ENCODE data around the gene HDLBP.

HDLBP gene

DNA sequence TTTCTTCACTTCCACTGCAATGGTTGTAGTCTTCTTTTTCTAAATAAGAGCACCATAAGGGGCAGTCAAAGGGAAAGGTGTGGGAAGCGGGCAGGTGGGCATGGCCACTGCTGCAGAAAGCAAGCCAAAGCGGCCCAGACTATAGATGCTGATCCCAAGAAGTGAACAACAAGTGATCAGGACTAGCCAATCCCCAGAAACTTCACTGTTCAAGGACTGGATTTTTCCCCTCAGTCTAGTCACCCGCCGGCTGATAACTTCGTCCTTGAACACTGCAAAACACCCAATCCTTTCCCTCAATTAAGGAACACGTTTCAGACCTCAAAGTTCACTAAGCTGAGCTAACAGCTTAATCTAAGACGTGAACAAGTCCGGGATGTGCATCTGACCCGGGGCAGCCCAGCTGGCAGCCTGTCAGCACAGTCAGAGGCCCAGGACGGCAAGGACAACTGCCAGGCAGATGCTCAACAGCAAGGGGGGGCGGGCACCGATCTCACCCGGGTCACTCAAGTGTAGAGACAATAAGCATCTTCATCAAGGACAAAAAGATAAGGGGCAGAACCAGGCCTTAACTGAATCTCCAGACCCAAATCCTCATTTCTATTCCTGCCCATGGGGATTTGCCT lies 59.8 kb downstream of the HDLBP start:
- H3K36me3 Mint-ChIP-seq (ENCODE audit: low read depth) = peaks cover 100% of the 10 kb centered on the region
- intact Hi-C loops (cut with micrococcal nuclease) = no loop called here

DNA sequence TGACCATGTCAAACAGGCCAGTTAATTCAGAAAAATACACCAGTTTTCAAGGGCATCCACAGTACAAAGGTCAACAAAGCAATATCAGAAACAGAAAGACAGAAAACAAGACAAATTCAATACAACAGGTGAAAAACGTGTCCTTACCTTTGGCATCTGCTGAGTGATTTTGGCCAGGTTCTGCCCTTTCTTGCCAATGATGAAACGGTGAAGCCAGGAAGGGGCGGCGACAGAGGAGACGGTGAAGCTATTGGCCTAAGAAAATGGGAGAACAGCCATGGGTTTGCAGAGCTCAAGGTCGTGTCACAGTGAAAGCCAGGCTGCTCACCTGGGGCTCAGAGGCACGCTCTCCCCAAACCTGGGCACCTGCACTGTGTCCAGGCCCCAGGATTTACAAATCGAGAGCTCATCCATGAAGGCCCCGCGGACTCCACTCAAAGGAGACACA lies 60.5 kb downstream of the HDLBP start:
- intact Hi-C loops (cut with micrococcal nuclease) = no loop called here
- no peak overlapping the region for H3K27ac Mint-ChIP-seq
- peaks cover 100% of the 10 kb centered on the region for H3K36me3 Mint-ChIP-seq (ENCODE audit: low read depth)

More for the DNA sequence above, 59.8 kb downstream of the HDLBP start:
- H3K4me1 Mint-ChIP-seq (ENCODE audit: low read depth) = peaks cover 11% of the 10 kb centered on the region
- H3K27ac Mint-ChIP-seq = no peak overlapping the region
- H3K9me3 Mint-ChIP-seq = no peaks in the 10 kb centered on the region
- no peak overlapping the region for H3K4me3 Mint-ChIP-seq
- no peaks in the 10 kb centered on the region for H3K27me3 Mint-ChIP-seq

DNA sequence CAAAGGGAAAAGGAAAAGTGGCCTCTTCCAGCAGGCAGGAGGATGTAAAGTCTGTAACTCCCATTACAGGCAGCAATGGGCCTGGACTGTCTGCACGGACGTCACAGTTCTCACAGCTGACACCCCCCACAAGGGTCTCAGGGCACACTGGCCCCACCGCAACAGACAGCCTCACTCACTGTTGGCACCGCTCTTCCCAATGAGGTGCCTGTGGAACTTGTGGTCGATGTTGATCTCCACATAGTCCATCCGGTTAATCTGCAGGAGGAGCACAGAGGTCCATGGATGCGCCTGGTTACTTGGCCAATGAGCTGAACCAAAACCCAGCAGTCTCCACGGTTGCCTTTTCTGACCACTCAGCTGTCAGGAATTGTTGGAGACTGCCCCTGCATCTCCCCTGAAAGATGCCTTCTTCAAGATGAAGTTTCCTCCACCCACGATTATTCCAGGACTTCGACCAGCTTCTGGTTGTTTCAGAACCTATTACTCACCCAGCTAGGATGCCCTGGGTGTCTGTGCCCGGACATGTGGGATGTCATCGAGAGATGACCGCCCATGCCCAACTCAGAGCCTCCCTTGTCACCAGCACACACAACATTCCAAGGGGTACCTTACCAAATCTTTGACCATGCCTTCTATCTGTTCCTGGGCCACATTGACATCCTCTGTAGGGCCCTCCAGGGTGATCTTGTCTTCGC lies 62.5 kb downstream of the HDLBP start:
- no peak overlapping the region for H3K27ac Mint-ChIP-seq
- no peaks in the 10 kb centered on the region for H3K27me3 Mint-ChIP-seq
- no peaks in the 10 kb centered on the region for H3K9me3 Mint-ChIP-seq
- H3K4me1 Mint-ChIP-seq (ENCODE audit: low read depth) = no peaks in the 10 kb centered on the region
- no peak overlapping the region for H3K4me3 Mint-ChIP-seq
- intact Hi-C loops (cut with micrococcal nuclease) = no loop called here
- H3K36me3 Mint-ChIP-seq (ENCODE audit: low read depth) = peaks cover 100% of the 10 kb centered on the region

More for the DNA sequence above, 60.5 kb downstream of the HDLBP start:
- H3K4me1 Mint-ChIP-seq (ENCODE audit: low read depth) = peaks cover 11% of the 10 kb centered on the region
- H3K9me3 Mint-ChIP-seq = no peaks in the 10 kb centered on the region
- H3K4me3 Mint-ChIP-seq = no peak overlapping the region
- no peaks in the 10 kb centered on the region for H3K27me3 Mint-ChIP-seq

DNA sequence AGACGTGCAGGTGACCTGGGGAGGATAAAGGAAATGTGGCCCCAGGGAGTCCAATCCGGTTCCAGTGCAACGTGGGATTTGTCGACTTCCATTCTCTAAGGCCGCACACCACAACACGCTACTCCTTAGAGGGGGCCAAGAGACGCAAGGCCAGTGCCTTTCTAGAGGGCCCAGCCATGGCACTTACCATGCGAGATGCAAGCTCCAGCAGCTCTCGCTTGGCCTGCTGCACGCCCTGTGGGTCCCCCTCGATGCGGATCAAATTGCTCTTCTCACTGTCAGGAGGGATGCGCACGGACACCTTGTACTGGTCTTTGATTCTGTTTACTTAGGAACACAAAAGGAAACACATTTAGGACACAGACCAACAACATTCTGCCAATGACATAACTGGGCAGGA lies 65.8 kb downstream of the HDLBP start:
- intact Hi-C loops (cut with micrococcal nuclease) = no loop called here
- H3K27ac Mint-ChIP-seq = no peak overlapping the region

DNA sequence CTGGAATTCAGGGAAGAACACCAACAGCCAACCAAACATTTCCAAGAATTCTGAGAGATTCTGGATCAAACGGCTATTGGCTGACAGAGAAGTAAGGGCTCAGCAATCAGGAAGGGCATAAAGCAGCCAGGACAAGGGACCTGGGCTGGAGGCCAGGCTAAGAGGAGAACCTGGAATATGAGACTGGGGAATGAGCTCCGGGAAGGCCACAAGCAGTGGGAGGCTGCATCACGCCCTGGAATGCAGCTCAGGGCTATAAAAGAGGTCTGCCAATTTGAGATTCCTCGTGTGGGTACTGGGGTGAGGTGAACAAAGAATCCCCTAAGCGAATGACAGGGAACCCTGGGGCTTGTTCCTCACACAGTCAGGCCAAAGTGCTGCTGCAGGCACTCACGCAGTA lies 66.6 kb downstream of the HDLBP start:
- Mint-ChIP-seq H3K27ac (no peak overlapping the region), H3K4me1 (ENCODE audit: low read depth) (no peaks in the 10 kb centered on the region), H3K4me3 (no peak overlapping the region), H3K36me3 (ENCODE audit: low read depth) (peaks cover 100% of the 10 kb centered on the region), H3K27me3 (no peaks in the 10 kb centered on the region), H3K9me3 (no peaks in the 10 kb centered on the region)
- intact Hi-C loops (cut with micrococcal nuclease) = no loop called here

More for the DNA sequence above, 65.8 kb downstream of the HDLBP start:
- Mint-ChIP-seq H3K27me3 (no peaks in the 10 kb centered on the region), H3K4me1 (ENCODE audit: low read depth) (no peaks in the 10 kb centered on the region), H3K9me3 (no peaks in the 10 kb centered on the region), H3K4me3 (no peak overlapping the region), H3K36me3 (ENCODE audit: low read depth) (peaks cover 100% of the 10 kb centered on the region)

DNA sequence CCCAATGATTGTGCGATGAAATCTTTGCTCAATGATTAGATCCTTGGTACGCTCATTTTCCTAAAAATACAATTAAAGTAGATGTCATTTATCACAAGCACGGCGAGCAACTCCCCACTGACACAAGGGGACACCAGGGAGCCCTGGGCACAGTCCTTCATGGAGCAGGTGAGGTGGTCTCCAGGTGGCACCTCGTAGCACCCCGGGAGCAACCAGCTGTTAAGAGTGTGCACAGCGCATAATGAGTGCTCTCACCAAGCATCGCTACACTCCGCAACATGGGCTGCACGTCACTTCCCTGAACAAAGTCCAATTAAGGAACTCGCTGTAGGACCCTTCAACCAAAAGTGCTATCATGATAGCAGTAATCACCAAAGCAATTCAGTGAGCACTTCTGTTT lies 67.2 kb downstream of the HDLBP start:
- intact Hi-C loops (cut with micrococcal nuclease) = no loop called here
- Mint-ChIP-seq H3K36me3 (ENCODE audit: low read depth) (peaks cover 100% of the 10 kb centered on the region), H3K27ac (no peak overlapping the region), H3K4me1 (ENCODE audit: low read depth) (no peaks in the 10 kb centered on the region), H3K9me3 (no peaks in the 10 kb centered on the region), H3K4me3 (no peak overlapping the region), H3K27me3 (no peaks in the 10 kb centered on the region)

DNA sequence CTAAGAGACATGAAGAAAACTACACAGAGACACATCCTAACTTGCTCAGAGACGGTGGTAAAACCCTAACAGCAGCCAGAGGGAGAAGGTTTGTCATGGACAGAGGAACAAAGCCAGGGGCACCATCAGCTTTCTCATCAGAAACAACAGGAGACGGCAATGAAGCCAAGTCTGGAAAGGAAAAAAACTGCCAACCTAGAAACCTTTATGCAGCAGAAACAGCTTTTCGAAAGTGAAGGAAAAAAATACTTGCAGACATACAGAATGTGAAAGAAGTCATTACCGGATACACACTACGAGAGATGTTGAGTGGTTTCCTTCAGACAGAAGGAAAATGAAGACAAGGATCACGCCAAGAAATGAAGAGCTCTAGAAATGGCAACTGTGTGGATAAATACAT lies 71.1 kb downstream of the HDLBP start:
- Mint-ChIP-seq H3K27ac (no peak overlapping the region), H3K4me1 (ENCODE audit: low read depth) (no peaks in the 10 kb centered on the region), H3K27me3 (no peaks in the 10 kb centered on the region), H3K9me3 (no peaks in the 10 kb centered on the region), H3K4me3 (no peak overlapping the region), H3K36me3 (ENCODE audit: low read depth) (peaks cover 100% of the 10 kb centered on the region)
- intact Hi-C loops (cut with micrococcal nuclease) = no loop called here

DNA sequence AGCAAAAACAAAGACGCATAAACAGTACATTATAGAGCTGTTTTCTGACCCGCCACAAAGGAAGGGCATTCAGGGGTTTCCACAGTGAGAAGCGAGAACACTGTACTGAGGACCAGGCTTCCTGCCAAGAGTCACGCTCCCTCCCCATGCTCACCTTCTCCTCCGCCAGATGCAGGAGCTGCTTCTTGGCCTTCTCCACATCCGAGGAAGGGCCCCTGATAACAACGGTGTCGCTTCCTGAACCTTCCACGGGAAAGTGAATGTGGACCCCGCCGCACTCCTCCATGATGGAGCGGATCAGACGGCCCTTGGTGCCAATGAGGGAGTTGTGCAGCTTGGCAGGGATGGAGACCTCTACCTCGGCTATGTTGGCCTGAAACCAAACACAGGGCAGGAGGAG lies 73.2 kb downstream of the HDLBP start:
- no peak overlapping the region for H3K27ac Mint-ChIP-seq
- peaks cover 100% of the 10 kb centered on the region for H3K36me3 Mint-ChIP-seq (ENCODE audit: low read depth)
- no peaks in the 10 kb centered on the region for H3K27me3 Mint-ChIP-seq
- intact Hi-C loops (cut with micrococcal nuclease) = no loop called here
- H3K4me3 Mint-ChIP-seq = no peak overlapping the region
- no peaks in the 10 kb centered on the region for H3K9me3 Mint-ChIP-seq
- H3K4me1 Mint-ChIP-seq (ENCODE audit: low read depth) = no peaks in the 10 kb centered on the region

DNA sequence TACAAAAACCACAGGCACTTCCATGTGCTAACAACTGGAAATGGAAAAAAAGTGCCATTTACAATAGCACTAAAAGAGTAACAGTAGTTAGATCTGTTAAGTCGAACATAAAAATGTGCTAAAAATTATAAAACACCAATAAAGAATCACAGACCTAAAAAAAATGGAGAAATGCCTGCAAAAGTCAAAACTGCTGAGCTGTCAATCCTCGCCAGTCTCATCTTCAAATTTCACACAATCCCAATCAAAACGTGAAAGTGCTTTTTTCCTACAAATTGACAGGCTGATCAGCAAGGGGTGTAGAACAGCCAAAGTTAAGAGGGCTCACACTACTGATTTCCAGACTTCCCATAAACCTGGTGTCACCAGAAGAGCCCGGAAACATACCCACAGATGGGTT lies 73.8 kb downstream of the HDLBP start:
- Mint-ChIP-seq H3K27ac (no peak overlapping the region), H3K4me3 (no peak overlapping the region), H3K36me3 (ENCODE audit: low read depth) (peaks cover 100% of the 10 kb centered on the region), H3K9me3 (no peaks in the 10 kb centered on the region), H3K4me1 (ENCODE audit: low read depth) (no peaks in the 10 kb centered on the region), H3K27me3 (no peaks in the 10 kb centered on the region)
- intact Hi-C loops (cut with micrococcal nuclease) = no loop called here

DNA sequence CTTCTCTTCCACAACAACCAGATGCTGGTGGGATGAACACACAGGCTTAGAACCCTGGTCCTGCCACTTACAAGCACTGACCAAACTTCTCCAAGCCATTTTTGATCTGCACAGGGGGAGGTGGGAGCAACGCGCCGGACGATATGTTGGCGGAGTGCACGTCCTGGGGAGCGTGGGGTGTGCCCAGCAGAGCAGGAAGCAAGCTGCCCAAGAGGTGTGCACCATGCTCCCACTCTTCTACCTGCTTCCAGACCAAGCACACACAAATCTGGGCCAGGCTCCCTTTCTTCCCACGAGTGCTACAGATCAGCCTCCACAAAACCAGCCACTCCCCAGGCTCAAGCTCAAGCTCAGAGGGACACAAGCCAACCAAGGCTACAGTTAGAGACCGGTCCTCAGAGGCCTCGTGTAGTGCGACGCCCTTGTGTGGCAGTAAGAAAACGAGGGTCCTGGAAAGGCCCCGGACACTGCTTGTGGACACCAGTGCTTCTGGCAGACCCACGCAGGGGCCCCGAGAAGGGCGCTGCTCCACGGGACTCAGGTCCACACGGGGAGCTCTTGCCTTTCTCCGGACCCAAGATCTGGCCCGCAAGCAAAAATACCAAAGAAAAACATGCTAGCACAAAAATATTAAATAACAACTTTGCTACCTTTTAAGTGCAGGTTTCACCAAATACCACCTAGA lies 75.0 kb downstream of the HDLBP start:
- H3K9me3 Mint-ChIP-seq = no peaks in the 10 kb centered on the region
- no peak overlapping the region for H3K4me3 Mint-ChIP-seq
- no peaks in the 10 kb centered on the region for H3K4me1 Mint-ChIP-seq (ENCODE audit: low read depth)
- no peaks in the 10 kb centered on the region for H3K27me3 Mint-ChIP-seq
- no peak overlapping the region for H3K27ac Mint-ChIP-seq
- H3K36me3 Mint-ChIP-seq (ENCODE audit: low read depth) = peaks cover 100% of the 10 kb centered on the region
- intact Hi-C loops (cut with micrococcal nuclease) = no loop called here

DNA sequence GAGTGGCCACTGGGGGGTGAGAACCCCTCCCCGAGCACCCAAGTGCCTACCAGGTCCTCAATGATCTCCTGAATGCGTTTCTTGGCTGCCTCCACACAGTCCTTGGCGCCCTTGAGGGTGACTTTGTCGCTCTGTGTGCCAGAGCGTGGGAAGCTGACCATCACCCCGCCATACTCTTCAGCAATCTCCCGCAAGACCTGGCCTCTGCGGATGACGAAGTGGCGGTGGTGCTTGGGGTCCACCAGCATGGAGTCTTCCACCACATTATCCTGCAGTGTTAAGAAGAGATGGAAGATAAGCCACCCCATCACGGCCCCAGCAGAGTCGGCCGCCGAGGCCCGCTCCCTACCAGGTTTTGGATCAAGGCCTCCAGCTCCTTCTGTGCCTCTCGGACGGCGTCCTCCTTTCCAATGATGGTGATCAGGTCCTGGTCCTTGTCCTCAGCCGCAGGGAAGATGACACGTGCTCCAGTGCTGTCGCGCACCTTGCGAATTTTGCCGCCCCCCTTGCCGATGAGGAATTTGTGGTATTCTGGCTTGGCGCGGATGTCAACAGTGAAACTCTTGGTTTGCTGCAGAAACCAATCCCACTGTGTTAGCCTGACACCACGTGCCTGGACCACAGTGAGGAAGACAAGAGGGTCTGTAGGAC lies 75.8 kb downstream of the HDLBP start:
- H3K9me3 Mint-ChIP-seq = no peaks in the 10 kb centered on the region
- no peak overlapping the region for H3K4me3 Mint-ChIP-seq
- no peaks in the 10 kb centered on the region for H3K27me3 Mint-ChIP-seq
- H3K27ac Mint-ChIP-seq = no peak overlapping the region
- H3K36me3 Mint-ChIP-seq (ENCODE audit: low read depth) = peaks cover 100% of the 10 kb centered on the region
- H3K4me1 Mint-ChIP-seq (ENCODE audit: low read depth) = no peaks in the 10 kb centered on the region
- intact Hi-C loops (cut with micrococcal nuclease) = no loop called here

DNA sequence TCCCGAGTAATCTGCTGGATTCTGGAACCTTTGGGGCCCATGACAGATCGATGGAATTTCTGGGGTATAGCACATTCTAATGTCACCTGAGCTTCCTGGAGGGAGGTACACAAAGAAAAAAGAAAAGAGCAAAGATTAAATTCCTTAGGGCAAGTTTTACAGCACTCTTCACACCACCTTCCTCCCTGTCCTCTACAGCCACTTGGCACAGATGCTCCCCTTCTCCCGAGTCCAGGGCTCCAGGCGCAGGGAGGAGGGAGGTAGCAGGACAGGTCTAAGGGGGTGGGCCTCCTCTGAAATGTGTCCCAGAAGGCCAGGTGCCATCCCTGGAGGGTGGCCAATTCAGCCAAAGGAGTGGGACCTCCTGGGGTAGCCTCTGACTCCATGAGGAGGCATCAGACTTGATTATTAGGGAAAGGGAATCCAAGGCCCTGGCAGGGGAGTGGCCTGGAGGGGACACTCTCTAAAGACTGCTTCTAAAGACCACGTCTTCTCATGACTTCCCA lies 76.7 kb downstream of the HDLBP start:
- Mint-ChIP-seq H3K4me1 (ENCODE audit: low read depth) (peaks cover under 1% of the 10 kb centered on the region), H3K9me3 (no peaks in the 10 kb centered on the region), H3K27ac (no peak overlapping the region), H3K4me3 (no peak overlapping the region), H3K27me3 (no peaks in the 10 kb centered on the region), H3K36me3 (ENCODE audit: low read depth) (peaks cover 100% of the 10 kb centered on the region)
- intact Hi-C loops (cut with micrococcal nuclease) = no loop called here

DNA sequence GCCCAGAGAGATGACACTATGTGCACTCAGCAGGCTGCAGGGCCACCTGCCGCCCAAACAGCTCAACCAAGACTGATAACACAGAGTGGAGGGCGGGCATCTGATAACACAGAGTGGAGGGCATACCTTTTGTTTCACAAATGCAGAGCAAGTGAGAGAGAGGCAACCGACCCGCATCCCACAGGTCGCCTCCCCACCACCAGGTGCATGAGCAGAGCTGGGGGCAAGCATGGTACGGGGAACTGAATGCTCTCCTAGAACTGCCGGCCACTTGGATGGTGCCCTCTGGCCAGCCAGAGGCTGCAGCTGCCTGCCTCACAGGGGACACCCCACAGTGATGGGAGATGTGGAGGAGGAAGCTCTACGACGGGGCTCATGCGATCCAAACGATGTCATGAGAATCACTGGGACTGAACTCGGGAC lies 77.5 kb downstream of the HDLBP start:
- intact Hi-C loops (cut with micrococcal nuclease) = no loop called here
- Mint-ChIP-seq H3K36me3 (ENCODE audit: low read depth) (peaks cover 100% of the 10 kb centered on the region), H3K27me3 (no peaks in the 10 kb centered on the region), H3K9me3 (no peaks in the 10 kb centered on the region), H3K4me1 (ENCODE audit: low read depth) (peaks cover 8% of the 10 kb centered on the region), H3K27ac (no peak overlapping the region), H3K4me3 (no peak overlapping the region)

DNA sequence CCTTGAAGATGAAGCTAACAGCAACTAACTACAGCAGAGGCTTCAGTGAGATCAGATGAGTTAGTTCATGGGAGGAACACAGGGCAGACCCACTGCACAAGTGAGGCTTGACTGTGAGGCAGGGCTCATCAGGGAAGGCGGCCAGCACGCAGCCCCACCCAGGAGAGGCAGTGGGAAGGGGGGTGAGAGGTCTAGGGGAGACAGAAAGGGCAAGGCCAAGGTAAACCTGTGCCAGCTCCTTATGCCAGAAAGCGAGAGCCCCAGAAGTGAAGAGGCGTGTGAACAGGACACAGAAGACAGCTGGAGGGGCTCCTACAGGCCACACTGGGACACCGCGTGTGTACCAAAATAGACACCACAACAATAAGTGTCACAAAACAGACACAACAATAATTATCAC lies 78.4 kb downstream of the HDLBP start:
- peaks cover 100% of the 10 kb centered on the region for H3K36me3 Mint-ChIP-seq (ENCODE audit: low read depth)
- intact Hi-C loops (cut with micrococcal nuclease) = no loop called here
- H3K4me1 Mint-ChIP-seq (ENCODE audit: low read depth) = peaks cover 14% of the 10 kb centered on the region
- H3K4me3 Mint-ChIP-seq = no peak overlapping the region
- no peaks in the 10 kb centered on the region for H3K27me3 Mint-ChIP-seq
- H3K27ac Mint-ChIP-seq = no peak overlapping the region
- no peaks in the 10 kb centered on the region for H3K9me3 Mint-ChIP-seq

All from dendritic cell treated with granulocyte-macrophage colony-stimulating factor and Interleukin-4, amounts not matched to agents 40 ng/mL and 50 ng/mL, for 4 days (primary cell).